K562 (cell line): Measurements from ENCODE around the gene PRELID3B. TPM values are rescaled to one million over a fixed set of nuclear protein-coding genes. Genes with fewer than 3 reads are reported as not detected.

Experiments used
- FOS ChIP-seq: IDR thresholded peaks from 3 replicates; pipeline ENCODE4 v1.6.1; 2011; ENCODE audit not compliant: insufficient read length; ENCODE audit errors: extremely low read depth
- HCFC1 ChIP-seq: IDR thresholded peaks from 2 replicates; pipeline ENCODE4 v1.6.1; 2012; ENCODE audit warnings: low read depth, low read length, improper control_type of control experiment
- MCM5 ChIP-seq: fragments of 450-650 bp; IDR thresholded peaks from 2 replicates; pipeline ENCODE4 v1.6.1; 2016; ENCODE audit warnings: low read depth
- POLR2A ChIP-seq: fragments of 450-650 bp; conservative IDR thresholded peaks from 2 replicates; pipeline ENCODE4 v1.6.1; 2016
- POLR2AphosphoS2 ChIP-seq: IDR thresholded peaks from 2 replicates; pipeline ENCODE4 v1.6.1; 2012; ENCODE audit warnings: low read length, improper control_type of control experiment
- ZNF232 ChIP-seq: sonication (generic); formaldehyde crosslinking; IDR thresholded peaks from 2 replicates; pipeline ENCODE4 v1.8.0; 2022; ENCODE audit warnings: mild to moderate bottlenecking, missing genetic modification reagents
- polyA plus RNA-seq, 8 experiments: library from polyadenylated mRNA; depleted of rRNA in 4 of 8; stranded (reverse) in 5 of 8; unstranded in 3 of 8; fragments of >200 nt; fragmentation: Nextera tagmentation in 2 of 8; fragmentation: Illumina TruSeq in 1 of 8; extraction: Ambion mirVana in 2 of 8; extraction: Trizol in 1 of 8; gene quantifications; 2 replicates each; pipeline versions ENCODE4 v1.2.1 to v1.2.3, GENCODE V29; 2011 to 2014; ENCODE audit warnings: inconsistent platforms in 1 of 8, missing spikeins in 1 of 8
- total RNA-seq, 7 experiments: library from RNA; depleted of rRNA in 6 of 7; stranded (reverse); fragments of >200 nt in 6 of 7; fragmentation: Illumina TruSeq in 2 of 7; extraction: Trizol in 2 of 7; gene quantifications; 2 replicates each; pipeline versions ENCODE4 v1.2.1 to v1.2.3, GENCODE V29; 2011 to 2021; ENCODE audit warnings: low replicate concordance in 1 of 7
- TF ChIP-seq, protein P1 (sequence below): IDR thresholded peaks from 3 replicates; pipeline ENCODE4 v1.6.1; 2011; ENCODE audit warnings: borderline replicate concordance, mild to moderate bottlenecking; ENCODE audit not compliant: insufficient read length, insufficient read depth
- TF ChIP-seq, protein P2 (sequence below): sonication (generic); formaldehyde crosslinking; IDR thresholded peaks from 2 replicates; pipeline ENCODE4 v1.8.0; 2022; ENCODE audit warnings: missing genetic modification reagents, mild to moderate bottlenecking, borderline replicate concordance

PRELID3B gene
- total and polyA plus RNA-seq, 9 of the 15 experiments (the other 6 are each of a cell fraction or from before 2014, with no cell fraction given) = 77.0 to 186 (median 101) TPM

- TF ChIP-seq POLR2AphosphoS2 (peak; percentile 62; the same call in 1 of the 2 replicates), FOS (peak; percentile 24), ZNF232 (CRISPR knock-in tag) (no peak), HCFC1 (no peak), MCM5 (no peak), POLR2A (peak; percentile 65)
- TF ChIP-seq, protein P1, sequence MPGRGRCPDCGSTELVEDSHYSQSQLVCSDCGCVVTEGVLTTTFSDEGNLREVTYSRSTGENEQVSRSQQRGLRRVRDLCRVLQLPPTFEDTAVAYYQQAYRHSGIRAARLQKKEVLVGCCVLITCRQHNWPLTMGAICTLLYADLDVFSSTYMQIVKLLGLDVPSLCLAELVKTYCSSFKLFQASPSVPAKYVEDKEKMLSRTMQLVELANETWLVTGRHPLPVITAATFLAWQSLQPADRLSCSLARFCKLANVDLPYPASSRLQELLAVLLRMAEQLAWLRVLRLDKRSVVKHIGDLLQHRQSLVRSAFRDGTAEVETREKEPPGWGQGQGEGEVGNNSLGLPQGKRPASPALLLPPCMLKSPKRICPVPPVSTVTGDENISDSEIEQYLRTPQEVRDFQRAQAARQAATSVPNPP = no peak
- TF ChIP-seq, protein P2, sequence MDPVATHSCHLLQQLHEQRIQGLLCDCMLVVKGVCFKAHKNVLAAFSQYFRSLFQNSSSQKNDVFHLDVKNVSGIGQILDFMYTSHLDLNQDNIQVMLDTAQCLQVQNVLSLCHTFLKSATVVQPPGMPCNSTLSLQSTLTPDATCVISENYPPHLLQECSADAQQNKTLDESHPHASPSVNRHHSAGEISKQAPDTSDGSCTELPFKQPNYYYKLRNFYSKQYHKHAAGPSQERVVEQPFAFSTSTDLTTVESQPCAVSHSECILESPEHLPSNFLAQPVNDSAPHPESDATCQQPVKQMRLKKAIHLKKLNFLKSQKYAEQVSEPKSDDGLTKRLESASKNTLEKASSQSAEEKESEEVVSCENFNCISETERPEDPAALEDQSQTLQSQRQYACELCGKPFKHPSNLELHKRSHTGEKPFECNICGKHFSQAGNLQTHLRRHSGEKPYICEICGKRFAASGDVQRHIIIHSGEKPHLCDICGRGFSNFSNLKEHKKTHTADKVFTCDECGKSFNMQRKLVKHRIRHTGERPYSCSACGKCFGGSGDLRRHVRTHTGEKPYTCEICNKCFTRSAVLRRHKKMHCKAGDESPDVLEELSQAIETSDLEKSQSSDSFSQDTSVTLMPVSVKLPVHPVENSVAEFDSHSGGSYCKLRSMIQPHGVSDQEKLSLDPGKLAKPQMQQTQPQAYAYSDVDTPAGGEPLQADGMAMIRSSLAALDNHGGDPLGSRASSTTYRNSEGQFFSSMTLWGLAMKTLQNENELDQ (CRISPR knock-in tag) = no peak
These were observed 21.5 kb downstream of the PRELID3B start (continued) for GRCh38 chr20:59020938-59021551.
